ENCODE measurements around the gene RAB24. TPM values are rescaled to one million over a fixed set of nuclear protein-coding genes. Genes with fewer than 3 reads are reported as not detected.

Gene RAB24
- total RNA-seq, 2 donors from 2014 or later, result 8.8 to 17.6 TPM

DNA sequence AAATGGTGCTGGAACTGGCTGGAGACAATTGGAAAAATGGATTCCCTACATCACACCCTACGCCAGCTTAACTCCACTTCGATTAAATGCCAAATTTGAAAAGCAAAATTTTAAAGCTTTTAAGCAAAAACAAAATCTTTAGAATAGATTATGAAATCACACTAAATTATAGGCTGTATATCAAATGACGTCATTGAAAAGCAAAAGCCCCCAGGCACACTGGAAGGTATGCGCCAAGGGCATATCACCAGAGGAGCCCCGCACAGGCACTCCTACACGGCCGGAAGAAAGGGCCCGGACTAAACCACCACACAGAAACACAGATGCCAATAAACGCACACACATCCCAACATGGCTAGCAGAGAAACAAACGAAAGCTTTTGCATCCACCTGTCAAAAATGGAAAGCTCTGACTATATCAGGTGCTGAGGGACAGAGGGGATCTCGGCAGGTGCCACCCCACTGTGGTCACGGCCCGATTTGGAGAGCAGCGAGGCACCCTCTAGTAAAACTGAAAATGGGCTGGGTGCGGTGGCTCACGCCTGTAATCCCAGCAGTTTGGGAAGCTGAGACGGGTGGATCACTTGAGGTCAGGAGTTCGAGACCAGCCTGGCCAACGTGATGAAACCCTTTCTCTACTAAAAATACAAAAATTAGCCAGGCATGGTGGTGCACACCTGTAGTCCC, 25.2 kb upstream of the RAB24 start:
- Mint-ChIP-seq H3K4me3 (no peak overlapping the region), H3K4me1 (peaks cover 8% of the 10 kb centered on the region), H3K27me3 (no peaks in the 10 kb centered on the region), H3K27ac (no peak overlapping the region), H3K36me3 (ENCODE audit: low read depth) (peaks cover 5% of the 10 kb centered on the region)
- ATAC-seq (no peak), DNase-seq (no peak)
- H3K9me3 ChIP-seq (ENCODE audit: control insufficient read depth, low read length, poor library complexity, severe bottlenecking), result no peaks in the 10 kb centered on the region

DNA sequence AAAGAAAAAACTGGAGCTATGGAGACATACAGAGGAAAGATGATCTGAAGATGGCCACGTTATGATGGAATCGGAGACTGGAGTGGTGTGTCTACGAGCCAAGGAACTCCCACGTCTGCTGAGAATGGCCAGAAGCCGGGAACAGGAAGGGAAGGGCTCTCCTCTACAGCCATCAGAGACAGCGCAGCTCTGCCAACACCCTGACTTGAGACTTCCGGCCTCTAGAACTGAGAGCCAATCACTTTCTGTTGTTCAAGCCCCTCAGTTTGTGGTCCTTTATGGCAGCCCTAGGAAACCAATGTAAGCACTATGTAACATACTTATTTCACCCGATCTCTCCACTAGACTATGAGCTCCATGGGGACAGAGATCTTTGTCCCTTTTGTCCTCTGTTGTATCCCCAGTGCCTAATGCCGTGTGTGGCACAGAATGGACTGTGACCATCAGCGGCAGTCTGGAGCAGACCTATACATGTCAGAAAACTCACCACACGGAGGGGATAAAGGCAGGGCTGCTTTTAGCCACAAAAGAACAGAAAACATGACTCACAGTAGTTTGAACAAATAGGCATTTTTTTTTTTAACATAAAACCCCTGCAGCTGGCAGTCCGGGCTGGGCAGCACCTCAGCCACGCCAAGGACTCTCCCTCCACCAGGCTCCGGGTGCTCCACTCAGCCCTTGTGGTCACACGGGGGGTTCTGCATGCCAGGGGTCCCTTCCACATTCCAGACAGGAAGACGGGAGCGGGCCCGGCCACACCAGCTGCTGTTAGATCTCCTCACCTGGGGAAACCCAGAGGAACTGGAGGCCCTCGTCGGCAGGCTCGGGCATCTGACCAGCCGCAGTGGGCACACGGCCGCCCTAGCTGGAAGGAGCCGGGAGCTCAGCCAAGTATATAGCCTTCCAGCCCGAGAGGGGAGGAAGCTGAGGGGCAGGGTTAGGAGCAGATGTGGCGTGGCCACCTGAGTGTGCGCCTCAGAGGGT, 24.3 kb upstream of the RAB24 start:
- Mint-ChIP-seq H3K4me1 (peaks cover 6% of the 10 kb centered on the region), H3K27me3 (no peaks in the 10 kb centered on the region), H3K27ac (no peak overlapping the region), H3K4me3 (peak overlapping the region; percentile 56), H3K36me3 (ENCODE audit: low read depth) (peaks cover 5% of the 10 kb centered on the region)
- no peaks in the 10 kb centered on the region for H3K9me3 ChIP-seq (ENCODE audit: control insufficient read depth, low read length, poor library complexity, severe bottlenecking)
- DNase-seq (no peak), ATAC-seq (peak; percentile 28)

DNA sequence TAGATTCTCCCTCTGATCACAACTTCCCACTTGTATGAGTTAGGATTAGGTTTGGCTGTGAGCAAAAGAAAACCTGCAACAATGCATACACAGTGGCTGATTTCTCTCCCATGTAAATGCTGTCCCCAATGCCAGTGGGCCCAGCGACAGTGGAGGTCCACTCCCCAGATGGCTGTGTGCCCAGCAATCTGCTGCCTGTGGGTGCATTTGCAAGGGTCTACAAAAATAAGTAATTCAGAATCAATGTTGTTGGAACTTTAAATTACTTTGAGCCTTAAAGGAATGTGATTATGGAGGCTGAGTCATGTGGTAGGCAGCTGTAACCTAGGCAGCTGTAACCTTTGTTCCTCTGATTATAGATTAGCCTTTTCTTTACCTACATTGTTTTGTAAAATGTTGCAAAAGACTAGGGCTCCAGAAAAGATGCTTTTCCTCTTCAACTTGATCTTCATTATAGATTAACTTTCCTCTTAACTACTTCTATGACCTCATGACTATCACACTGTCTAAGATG, 22.4 kb upstream of the RAB24 start:
- DNase-seq (no peak), ATAC-seq (no peak)
- H3K36me3 Mint-ChIP-seq (ENCODE audit: low read depth), result peaks cover 3% of the 10 kb centered on the region
- H3K4me1 Mint-ChIP-seq, result peaks cover 8% of the 10 kb centered on the region
- peak overlapping the region; percentile 70 for H3K27ac Mint-ChIP-seq
- H3K9me3 ChIP-seq (ENCODE audit: control insufficient read depth, low read length, poor library complexity, severe bottlenecking), result no peaks in the 10 kb centered on the region
- H3K27me3 Mint-ChIP-seq, result no peaks in the 10 kb centered on the region
- no peak overlapping the region for H3K4me3 Mint-ChIP-seq

- H3K27ac Mint-ChIP-seq, result no peak overlapping the region
- peaks cover 27% of the 10 kb centered on the region for H3K4me1 Mint-ChIP-seq
Measured at GRCh38 chr5:177320879-177321278, 17.4 kb upstream of the RAB24 start.

DNA sequence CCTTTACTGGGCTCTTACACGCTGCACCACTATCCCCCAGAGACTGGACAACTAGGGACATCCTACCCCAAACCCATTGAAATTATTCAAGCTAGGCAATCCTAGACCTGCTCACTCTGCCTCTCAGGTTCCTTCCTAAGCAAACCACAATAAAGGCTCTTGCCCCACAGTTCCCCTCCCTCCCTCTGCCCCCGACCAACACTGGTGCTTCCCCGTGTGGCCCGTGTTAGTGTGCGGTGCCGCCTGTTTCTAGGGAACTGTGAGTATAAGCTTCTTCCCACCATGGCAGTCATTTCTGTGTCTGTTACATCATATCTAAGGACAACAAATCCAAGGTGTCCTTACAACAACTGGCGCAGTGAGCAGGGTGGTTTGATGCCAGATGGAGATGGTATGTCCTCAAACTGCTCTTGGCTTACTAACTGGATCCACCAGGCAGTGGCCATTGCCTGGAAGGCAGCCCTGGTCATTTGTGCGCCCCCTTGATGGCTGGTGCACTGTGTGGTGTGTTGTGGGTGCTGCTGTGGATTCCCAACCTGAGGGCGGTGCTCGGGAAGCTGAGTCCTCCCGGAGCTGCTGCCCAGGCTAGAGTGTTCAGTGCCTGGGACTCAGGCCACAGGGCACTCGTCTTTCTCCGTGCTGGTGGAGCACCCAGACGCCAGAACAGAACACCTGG, 16.5 kb upstream of the RAB24 start:
- H3K36me3 Mint-ChIP-seq (ENCODE audit: low read depth), result peaks cover 2% of the 10 kb centered on the region
- no peak overlapping the region for H3K27ac Mint-ChIP-seq
- no peaks in the 10 kb centered on the region for H3K27me3 Mint-ChIP-seq
- no peak for DNase-seq
- H3K4me3 Mint-ChIP-seq, result peak overlapping the region; percentile 2
- ATAC-seq, result peak; percentile 79
- no peaks in the 10 kb centered on the region for H3K9me3 ChIP-seq (ENCODE audit: control insufficient read depth, low read length, poor library complexity, severe bottlenecking)
- H3K4me1 Mint-ChIP-seq, result peaks cover 27% of the 10 kb centered on the region

More at GRCh38 chr5:177320879-177321278, 17.4 kb upstream of the RAB24 start:
- DNase-seq, result no peak
- peaks cover 2% of the 10 kb centered on the region for H3K36me3 Mint-ChIP-seq (ENCODE audit: low read depth)
- ATAC-seq, result no peak
- H3K9me3 ChIP-seq (ENCODE audit: control insufficient read depth, low read length, poor library complexity, severe bottlenecking), result no peaks in the 10 kb centered on the region
- H3K4me3 Mint-ChIP-seq, result no peak overlapping the region
- H3K27me3 Mint-ChIP-seq, result no peaks in the 10 kb centered on the region

GRCh38 chr5:177317959-177318377, 14.4 kb upstream of the RAB24 start:
- Mint-ChIP-seq H3K27me3 (no peaks in the 10 kb centered on the region), H3K4me3 (no peak overlapping the region), H3K36me3 (ENCODE audit: low read depth) (peaks cover 2% of the 10 kb centered on the region), H3K27ac (no peak overlapping the region), H3K4me1 (peaks cover 28% of the 10 kb centered on the region)
- no peaks in the 10 kb centered on the region for H3K9me3 ChIP-seq (ENCODE audit: control insufficient read depth, low read length, poor library complexity, severe bottlenecking)
- DNase-seq (peak; percentile 42 to 62 (median 46)), ATAC-seq (peak; percentile 74)

DNA sequence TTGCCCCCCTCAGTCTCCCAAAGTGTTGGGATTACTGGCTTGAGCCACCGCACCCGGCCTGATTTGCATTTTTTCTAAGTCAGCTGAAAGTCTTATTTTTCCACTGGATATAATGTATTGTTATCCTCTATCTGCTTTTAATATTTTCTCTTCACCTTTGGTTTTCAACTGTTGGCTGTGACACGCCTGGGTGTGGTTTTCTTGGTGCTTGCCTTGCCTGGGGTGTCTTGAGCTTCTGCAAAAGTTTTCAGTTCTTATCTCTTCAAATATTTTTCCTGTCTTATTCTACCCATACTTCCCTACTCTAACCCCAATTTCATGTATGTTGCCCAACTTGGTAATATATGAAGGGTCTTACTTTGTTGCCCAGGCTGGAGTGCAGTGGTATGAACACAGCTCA, 12.5 kb upstream of the RAB24 start:
- Mint-ChIP-seq H3K4me3 (no peak overlapping the region), H3K27ac (no peak overlapping the region), H3K36me3 (ENCODE audit: low read depth) (peaks cover 2% of the 10 kb centered on the region), H3K4me1 (peaks cover 33% of the 10 kb centered on the region), H3K27me3 (no peaks in the 10 kb centered on the region)
- no peaks in the 10 kb centered on the region for H3K9me3 ChIP-seq (ENCODE audit: control insufficient read depth, low read length, poor library complexity, severe bottlenecking)
- no peak for ATAC-seq
- no peak for DNase-seq

GRCh38 chr5:177315411-177315810, 11.9 kb upstream of the RAB24 start:
- Mint-ChIP-seq H3K4me1 (peaks cover 36% of the 10 kb centered on the region), H3K27ac (no peak overlapping the region), H3K4me3 (no peak overlapping the region), H3K36me3 (ENCODE audit: low read depth) (peaks cover 2% of the 10 kb centered on the region), H3K27me3 (no peaks in the 10 kb centered on the region)
- no peaks in the 10 kb centered on the region for H3K9me3 ChIP-seq (ENCODE audit: control insufficient read depth, low read length, poor library complexity, severe bottlenecking)
- DNase-seq (no peak), ATAC-seq (no peak)

GRCh38 chr5:177314376-177315342, 11.1 kb upstream of the RAB24 start:
- no peak for ATAC-seq
- Mint-ChIP-seq H3K4me3 (peak overlapping the region; percentile 9), H3K4me1 (peaks cover 33% of the 10 kb centered on the region), H3K27me3 (no peaks in the 10 kb centered on the region), H3K27ac (no peak overlapping the region), H3K36me3 (ENCODE audit: low read depth) (no peaks in the 10 kb centered on the region)
- no peaks in the 10 kb centered on the region for H3K9me3 ChIP-seq (ENCODE audit: control insufficient read depth, low read length, poor library complexity, severe bottlenecking)
- DNase-seq, result no peak

- no peaks in the 10 kb centered on the region for H3K9me3 ChIP-seq (ENCODE audit: control insufficient read depth, low read length, poor library complexity, severe bottlenecking)
- ATAC-seq, result no peak
- Mint-ChIP-seq H3K27me3 (no peaks in the 10 kb centered on the region), H3K4me1 (peaks cover 33% of the 10 kb centered on the region), H3K4me3 (no peak overlapping the region), H3K27ac (no peak overlapping the region), H3K36me3 (ENCODE audit: low read depth) (no peaks in the 10 kb centered on the region)
- DNase-seq, result no peak
Measured at GRCh38 chr5:177313561-177314259, 10.2 kb upstream of the RAB24 start.

DNA sequence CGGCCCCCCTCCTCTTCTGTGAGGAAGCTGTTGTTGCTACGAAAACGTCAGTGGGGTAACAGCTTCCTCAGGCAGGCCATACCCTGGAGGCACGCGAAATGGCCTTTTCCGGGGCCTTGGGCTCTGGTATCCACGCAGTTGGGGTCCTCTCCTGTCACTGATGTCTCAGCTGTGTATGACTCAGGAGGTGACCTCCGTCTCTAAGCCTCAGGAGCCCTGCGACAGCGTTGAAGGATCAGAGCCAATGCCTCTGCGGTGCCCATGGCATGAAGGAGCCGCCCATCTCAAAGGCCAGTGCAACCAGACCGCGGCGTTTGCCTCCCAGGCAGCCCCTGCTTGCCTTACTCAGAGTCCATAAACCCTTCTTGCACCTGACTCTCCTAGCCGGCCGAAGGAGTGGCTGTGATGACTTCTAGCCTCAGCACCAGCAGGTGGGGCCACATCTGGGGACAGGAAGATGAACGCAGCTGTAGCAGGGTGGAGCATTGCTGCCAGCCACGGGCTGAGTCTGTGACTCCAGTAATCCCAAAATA, 9.2 kb upstream of the RAB24 start:
- Mint-ChIP-seq H3K4me1 (peaks cover 29% of the 10 kb centered on the region), H3K4me3 (peak overlapping the region; percentile 85)
- ATAC-seq, result peak; percentile 16

More for the DNA sequence above, 9.2 kb upstream of the RAB24 start:
- H3K9me3 ChIP-seq (ENCODE audit: control insufficient read depth, low read length, poor library complexity, severe bottlenecking), result no peaks in the 10 kb centered on the region
- no peak overlapping the region for H3K27ac Mint-ChIP-seq
- H3K36me3 Mint-ChIP-seq (ENCODE audit: low read depth), result no peaks in the 10 kb centered on the region
- no peak for DNase-seq
- no peaks in the 10 kb centered on the region for H3K27me3 Mint-ChIP-seq

Data from T-helper 17 cell (primary cell).